GM19193 (cell line): ENCODE measurements around the gene PRSS33.

Experiments used
- POLR2A ChIP-seq: IDR thresholded peaks from 4 replicates; pipeline ENCODE4 v1.6.1; 2011; ENCODE audit not compliant: insufficient read depth, insufficient read length; ENCODE audit errors: extremely low read depth

PRSS33 gene

DNA sequence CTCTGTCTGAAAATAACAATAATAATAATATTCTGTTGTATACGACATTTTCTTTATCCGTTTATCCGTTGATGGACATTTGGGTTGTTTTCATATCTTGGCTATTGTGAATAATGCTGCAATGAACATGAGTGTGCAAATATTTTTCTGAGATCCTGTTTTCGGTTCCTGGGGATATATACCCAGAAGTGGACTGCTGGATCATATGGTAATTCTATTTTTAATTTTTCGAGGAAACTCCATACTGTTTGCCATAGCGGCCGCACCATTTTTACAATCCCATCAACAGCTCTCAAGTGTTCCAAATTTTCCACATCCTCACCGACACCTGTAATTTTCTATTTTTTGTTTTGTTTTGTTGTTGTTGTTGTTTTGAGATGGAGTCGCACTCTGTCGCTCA lies 5.6 kb upstream of the PRSS33 start:
- TF ChIP-seq POLR2A = no peak

DNA sequence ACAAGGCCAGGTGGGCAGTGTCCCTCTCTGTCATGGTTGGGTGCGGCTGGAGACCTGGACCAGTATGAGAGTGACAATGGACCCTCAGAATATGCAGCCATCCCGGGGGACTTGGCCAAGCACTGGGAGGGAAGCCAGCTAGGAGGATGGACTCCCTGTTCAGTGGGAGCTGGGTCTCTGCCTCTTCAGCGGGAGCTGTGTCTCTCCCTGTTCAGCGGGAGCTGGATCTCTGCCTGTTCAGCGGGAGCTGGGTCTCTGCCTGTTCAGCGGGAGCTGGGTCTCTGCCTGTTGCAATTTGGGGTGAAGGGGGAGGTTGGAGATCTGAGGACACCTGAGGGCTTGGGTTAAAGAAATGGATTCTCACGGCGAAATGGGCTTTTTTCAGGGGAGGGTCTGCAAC lies 3.8 kb upstream of the PRSS33 start:
- no peak for TF ChIP-seq POLR2A

DNA sequence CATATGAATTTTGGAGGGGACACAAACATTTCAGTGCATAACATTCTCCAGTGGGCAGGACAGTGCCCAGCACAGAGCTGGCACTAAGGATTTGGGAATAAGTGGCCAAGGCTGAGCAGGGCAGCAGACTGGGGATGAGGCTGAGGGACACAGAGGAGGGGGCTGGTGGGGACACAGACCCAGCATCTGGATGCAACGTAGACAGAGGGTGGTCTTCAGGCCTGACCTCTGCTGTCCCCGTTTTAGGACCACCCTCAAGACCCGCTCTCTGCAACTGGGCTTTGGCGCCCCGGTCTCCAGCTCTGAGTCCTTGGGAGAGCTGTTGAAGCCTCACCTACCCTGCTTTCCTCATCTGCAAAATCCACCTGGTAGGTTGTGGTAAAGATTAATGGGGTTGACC lies 3.3 kb upstream of the PRSS33 start:
- TF ChIP-seq POLR2A = no peak

DNA sequence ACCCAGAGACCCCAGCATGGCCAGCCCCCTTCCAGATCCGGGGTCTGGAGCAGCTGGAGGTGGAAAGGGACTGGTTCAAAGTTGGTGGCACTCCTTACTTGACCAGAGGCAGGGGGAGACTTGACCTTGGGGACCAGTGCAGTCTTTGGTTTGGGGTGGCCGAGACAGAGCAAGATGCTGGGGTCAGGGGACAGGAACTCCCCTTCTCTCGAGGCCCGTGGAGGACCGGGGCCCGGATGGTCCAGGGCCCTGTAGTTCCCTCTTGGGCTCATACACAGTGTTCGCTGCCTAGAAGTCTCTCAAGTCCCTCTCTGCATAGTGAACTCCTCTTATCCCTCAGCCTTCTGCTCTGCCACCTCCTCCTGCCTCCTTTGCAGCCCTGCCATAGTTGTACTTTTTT lies 601 bp upstream of the PRSS33 start:
- no peak for TF ChIP-seq POLR2A

DNA sequence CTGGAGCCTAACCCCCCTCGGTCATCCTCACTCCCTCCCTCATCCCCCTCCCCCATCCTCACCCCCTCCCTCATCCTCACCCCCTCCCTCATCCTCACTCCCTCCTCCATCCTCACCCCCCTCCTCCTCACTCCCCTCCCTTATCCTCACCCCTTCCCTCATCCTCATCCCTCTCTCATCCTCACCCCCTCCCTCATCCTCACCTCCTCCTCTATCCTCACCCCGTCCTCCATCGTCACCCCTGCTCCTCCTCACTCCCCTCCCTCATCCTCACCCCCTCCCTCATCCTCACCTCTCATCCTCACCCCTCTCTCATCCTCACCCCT lies 571 bp downstream of the PRSS33 start:
- no peak for TF ChIP-seq POLR2A

DNA sequence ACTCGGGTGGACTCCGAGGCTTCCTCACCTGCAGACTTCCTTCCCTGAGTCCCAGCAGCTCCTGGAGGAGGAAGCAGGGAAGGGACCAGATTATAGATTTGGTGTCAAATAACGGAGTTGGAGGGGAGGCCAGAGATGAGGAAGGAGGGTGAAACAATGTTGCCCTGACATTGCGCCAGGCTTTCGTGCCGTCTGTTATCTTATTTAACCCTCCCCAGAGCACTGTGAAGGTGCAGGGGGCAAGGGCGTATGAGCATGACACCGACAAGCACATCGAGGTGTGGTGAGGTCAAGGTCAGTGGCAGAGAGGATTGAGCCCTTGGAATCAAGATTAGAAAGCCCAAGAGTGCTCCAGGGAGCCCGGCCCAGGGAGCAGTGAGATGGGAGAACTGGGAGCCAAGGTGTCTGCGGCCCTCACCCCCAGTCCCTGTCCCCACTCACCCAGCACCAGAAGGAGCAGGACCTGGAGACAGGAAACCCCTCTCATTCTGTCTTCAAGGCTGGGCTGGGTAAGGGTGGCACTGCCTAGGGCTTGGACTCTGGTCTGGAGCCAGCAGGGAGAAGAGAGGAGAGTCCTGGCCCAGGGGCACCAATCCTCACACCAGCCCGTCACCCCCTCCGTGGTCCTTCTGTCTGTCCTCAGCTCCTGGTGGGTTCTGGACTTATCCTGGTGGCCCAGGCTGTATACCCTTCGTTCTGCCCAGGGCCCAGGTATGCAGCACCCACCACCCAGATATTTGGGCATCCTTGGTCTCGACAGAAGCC lies 1.1 kb downstream of the PRSS33 start:
- TF ChIP-seq POLR2A = no peak

DNA sequence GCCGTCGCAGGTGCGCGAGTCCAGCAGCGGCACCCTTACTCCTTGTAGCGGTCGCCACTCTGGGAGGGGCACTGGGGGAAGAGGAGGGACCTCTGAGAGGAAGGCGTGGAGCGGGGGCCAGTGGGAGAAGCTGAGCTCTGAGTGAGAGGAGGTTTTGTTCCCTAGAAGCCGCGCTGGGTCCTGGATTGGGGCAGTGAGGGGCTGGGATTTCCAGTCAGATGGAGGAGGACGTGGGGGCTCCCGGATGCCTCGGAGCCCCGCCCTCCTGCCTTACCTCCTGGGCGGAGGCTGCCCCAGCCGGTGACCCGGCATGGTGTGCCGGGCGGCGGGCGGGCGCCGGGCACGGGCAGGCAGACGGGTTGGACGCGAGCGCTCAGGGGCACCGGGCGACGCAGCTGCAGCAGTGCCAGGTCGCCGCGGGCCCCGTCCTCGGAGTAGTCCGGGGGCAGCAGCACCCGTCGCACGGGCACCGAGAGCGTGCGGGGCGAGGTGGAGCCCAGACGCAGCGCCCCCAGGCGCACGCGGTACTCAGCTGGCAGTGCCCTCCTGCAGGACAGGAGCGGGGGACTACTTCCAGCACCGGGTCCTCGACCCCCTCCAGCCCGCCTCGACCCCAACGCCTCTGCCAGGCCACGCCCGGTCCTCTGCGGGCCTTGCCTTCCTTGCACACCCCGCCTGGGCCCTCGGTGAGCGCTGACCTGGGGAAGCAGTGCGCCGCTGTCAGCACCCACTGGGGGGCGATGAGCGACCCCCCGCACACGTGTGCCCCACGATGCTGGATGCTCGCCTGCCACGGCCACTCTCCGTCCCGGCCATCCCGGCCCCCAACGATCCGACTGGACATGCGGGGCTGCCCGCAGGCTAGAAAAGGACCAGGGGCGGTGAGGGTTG lies 2.0 kb downstream of the PRSS33 start:
- TF ChIP-seq POLR2A = no peak

DNA sequence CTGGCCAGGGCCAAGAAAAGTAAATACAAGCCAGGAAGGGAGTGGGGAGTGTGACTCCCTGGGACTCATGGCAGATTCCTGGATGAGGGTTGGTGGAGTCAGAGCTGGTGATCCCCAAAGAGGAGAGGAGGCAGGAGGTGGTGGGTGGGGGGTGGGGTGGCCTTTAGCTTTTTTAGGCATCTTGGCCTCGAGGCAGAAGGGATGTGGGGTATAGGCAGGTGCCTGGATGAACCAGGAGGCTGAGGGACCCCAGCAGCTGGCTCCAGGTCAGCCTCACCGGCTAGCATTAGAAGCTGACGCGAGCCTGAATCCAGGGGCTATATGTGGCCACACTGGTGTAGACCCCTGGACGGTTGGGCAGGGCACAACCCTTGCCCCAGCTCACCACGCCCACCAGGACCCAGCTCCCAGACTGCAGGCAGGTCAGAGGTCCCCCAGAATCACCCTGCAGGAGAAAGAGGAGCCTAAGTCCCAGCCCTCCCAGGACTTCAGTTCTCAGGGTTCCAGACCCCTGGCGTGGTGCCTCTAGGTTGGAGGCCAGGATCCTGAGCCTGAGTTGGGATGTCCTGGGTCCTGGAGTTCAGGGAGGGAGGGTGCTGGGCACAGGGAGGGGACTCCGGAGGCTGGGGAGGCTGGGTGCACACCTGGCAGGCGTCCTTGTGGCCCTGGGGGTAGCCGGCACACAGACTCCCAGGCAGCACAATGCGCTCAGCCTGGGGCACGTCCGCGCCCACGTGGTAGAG lies 2.8 kb downstream of the PRSS33 start:
- TF ChIP-seq POLR2A = no peak

DNA sequence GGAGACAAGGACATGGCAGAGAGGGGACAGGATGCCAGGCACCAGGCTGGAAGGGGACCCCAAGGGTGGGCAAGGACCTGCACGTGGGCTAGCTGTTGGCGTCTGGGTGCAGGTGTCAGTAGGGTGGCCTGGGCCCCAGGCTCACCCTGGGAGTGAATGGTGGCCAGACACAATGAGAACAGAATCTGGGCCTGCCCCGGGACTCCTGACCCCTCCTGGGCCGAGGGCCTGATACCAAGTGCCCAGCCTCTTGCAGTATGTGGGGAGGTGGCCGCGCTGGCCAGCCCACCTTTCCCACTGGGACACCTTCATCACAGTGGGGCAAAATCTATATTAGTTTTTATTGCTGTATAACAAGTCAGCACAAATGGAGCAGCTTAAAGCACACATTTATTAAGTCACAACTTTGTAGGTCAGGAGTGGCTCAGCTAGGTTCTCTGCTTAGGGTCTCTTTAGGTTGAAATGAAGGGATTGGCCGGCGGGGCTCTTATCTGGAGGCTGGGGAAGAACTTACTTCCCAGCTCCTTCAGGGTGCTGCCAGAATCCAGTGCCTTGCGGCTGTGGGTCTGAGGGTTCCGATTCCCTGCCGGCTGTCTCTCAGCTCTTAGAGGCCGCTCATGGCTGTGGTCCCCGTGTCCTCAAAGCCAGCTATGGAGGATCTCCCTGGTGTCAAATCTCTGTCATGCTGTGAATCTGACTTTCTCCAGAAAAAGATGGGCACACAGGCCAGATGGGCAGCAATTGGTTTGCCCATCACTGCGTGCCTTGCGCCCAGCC lies 3.6 kb downstream of the PRSS33 start:
- no peak for TF ChIP-seq POLR2A

DNA sequence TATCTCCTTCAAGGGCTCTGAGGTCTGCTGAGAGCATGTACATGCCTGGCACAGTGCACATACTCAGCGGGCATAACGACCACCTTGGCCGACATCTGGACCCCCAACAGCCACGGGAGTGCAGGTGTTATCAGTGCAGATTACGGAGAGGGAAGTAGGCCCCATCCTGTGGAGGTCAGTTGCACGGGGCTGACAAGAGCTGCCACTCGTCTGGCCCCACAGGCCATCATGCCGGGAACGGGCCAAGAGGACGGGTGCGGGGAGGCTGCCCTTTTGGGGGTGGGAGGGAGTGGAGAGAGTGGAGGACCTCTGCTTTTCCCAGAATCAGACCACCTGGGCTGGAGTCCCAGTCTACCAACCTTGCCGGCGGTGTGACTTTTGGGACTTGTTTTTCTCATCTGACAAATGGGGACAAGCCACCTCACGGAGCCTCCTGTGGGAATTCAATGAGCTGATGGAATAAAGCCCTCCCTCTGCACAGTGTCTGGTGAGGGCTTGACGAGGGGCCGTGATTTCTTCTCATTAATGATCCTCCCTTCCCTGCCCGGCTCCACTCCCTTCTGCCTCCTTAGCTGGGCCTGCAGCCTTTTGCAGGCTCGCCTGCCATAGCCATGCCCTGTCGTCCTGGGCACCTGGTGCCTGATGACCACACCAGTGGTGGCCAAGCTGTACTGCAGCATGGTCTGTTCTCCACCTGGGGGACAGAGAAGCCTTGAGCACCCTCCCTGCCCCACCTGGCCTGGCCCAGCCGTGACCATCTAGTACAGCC lies 4.6 kb downstream of the PRSS33 start:
- TF ChIP-seq POLR2A = no peak

DNA sequence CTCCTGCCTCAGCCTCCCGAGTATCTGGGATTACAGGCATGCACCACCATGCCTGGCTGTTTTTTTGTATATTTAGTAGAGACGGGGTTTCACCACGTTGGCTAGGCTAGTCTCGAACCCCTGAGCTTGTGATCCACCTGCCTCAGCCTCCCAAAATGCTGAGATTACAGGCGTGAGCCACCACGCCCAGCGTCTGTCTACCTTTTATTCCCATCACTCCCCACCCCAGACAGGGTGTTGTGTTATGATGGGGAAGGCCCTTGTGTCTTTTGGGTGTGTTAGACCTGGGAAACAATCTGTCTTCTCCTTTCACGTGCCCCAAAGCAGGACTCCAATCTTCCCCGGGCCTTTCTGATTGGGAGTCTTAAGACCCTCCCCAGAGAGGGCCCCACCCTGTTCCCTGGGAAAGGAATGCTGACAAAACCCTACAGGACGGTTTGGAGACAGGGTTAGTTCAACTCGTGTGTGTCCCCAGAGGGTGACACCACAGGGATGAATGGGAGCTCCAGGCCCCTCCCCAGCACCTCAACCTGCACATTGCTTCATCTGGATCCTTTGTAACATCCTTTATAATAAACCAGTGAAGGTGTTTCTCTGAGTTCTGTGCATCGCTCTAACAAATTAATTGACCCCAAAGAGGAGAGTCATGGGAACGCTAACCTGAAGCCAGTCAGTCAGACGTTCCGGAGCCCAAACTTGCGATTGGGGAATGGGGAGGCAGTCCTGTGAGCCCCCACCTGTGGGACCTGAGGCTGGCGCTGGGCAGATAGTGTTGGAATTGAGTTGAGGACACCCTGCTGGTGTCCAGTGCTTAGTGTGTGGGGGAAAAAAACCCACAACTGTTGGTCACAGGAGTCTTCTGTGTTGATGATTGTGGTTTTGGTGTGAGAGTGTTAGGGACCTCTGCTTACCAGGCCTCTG lies 7.1 kb downstream of the PRSS33 start:
- TF ChIP-seq POLR2A = no peak

DNA sequence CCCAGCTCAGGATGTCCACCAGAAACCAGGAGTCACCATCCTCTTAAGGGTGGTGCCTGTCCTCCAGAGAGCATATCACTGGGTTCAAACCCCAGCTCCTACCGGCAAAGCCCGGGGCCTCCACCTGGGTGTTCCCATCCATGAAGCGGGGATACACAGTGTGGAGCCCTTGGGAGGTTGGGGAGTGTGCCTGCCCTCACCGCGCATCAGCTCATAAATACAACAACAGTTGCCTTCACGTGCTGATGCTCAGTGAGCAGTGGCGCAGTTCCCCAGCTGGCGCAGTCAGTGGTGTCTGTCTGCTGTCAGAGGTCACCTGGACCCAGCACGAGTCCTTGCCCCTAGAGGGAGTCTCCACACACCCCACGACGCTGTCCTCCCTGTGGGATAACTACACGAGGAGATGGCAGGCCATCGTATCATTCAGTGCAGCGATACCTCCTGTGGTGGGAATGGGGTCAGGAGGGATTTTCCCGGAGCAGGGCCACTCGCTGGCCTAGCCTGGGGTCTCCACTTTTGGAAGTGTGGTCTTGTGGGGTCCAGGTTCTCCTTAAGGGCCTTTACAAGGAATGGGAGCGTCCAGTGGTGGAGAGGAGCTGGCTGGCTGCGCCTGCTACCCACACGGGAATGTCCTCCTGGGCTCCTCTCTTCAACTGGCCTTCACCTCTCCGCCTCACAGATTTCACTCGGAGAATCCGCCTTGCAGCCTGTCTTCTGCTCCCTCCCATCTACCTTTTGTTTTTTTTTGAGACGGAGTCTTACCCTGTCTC lies 8.0 kb downstream of the PRSS33 start:
- no peak for TF ChIP-seq POLR2A
